ENCODE results near the gene LGR6.

LGR6 gene

GRCh38 chr1:202233171-202233570 lies 39.6 kb downstream of the LGR6 start:
- H3K36me3 ChIP-seq, result no peaks in the 10 kb centered on the region

GRCh38 chr1:202233804-202234203 lies 40.2 kb downstream of the LGR6 start:
- TF ChIP-seq CTCF (IDR thresholded peaks at IDR 0.05; ENCODE audit: low read depth, low read length), result no peak
- no peak for DNase-seq
- Histone ChIP-seq H3K36me3 (no peaks in the 10 kb centered on the region), H3K4me1 (no peaks in the 10 kb centered on the region), H3K27me3 (no peaks in the 10 kb centered on the region), H3K4me3 (ENCODE audit: low read depth, low read length) (no peak overlapping the region), H3K9me3 (no peaks in the 10 kb centered on the region)

More at GRCh38 chr1:202233171-202233570, 39.6 kb downstream of the LGR6 start:
- H3K9me3 ChIP-seq, result no peaks in the 10 kb centered on the region
- H3K4me1 ChIP-seq, result no peaks in the 10 kb centered on the region
- H3K27me3 ChIP-seq, result no peaks in the 10 kb centered on the region
- H3K4me3 ChIP-seq (ENCODE audit: low read depth, low read length), result no peak overlapping the region
- TF ChIP-seq CTCF (IDR thresholded peaks at IDR 0.05; ENCODE audit: low read depth, low read length), result no peak
- DNase-seq, result no peak

- Histone ChIP-seq H3K36me3 (no peaks in the 10 kb centered on the region), H3K27me3 (no peaks in the 10 kb centered on the region), H3K9me3 (no peaks in the 10 kb centered on the region), H3K4me1 (no peaks in the 10 kb centered on the region), H3K4me3 (ENCODE audit: low read depth, low read length) (no peak overlapping the region)
- no peak for DNase-seq
- no peak for TF ChIP-seq CTCF (IDR thresholded peaks at IDR 0.05; ENCODE audit: low read depth, low read length)
Measured at GRCh38 chr1:202234331-202235002, 40.9 kb downstream of the LGR6 start.

GRCh38 chr1:202235003-202235660 lies 41.5 kb downstream of the LGR6 start:
- H3K36me3 ChIP-seq, result no peaks in the 10 kb centered on the region
- H3K27me3 ChIP-seq, result no peaks in the 10 kb centered on the region
- no peak overlapping the region for H3K4me3 ChIP-seq (ENCODE audit: low read depth, low read length)
- no peaks in the 10 kb centered on the region for H3K4me1 ChIP-seq
- H3K9me3 ChIP-seq, result no peaks in the 10 kb centered on the region
- DNase-seq, result no peak
- TF ChIP-seq CTCF (IDR thresholded peaks at IDR 0.05; ENCODE audit: low read depth, low read length), result no peak

GRCh38 chr1:202235856-202236837 lies 42.5 kb downstream of the LGR6 start:
- peak; percentile 91 for TF ChIP-seq CTCF (IDR thresholded peaks at IDR 0.05; ENCODE audit: low read depth, low read length)
- H3K9me3 ChIP-seq, result no peaks in the 10 kb centered on the region
- no peaks in the 10 kb centered on the region for H3K4me1 ChIP-seq
- H3K36me3 ChIP-seq, result no peaks in the 10 kb centered on the region
- DNase-seq, result peak; percentile 86
- H3K4me3 ChIP-seq (ENCODE audit: low read depth, low read length), result no peak overlapping the region
- no peaks in the 10 kb centered on the region for H3K27me3 ChIP-seq

Measured in BE2C (cell line).